ENCODE data around the gene LTBR.
"Not testable (repeated sequence)": the region's sequence is repeated elsewhere in the genome, so short reads cannot be mapped to it uniquely, and the experiment has no call there.

LTBR gene

DNA sequence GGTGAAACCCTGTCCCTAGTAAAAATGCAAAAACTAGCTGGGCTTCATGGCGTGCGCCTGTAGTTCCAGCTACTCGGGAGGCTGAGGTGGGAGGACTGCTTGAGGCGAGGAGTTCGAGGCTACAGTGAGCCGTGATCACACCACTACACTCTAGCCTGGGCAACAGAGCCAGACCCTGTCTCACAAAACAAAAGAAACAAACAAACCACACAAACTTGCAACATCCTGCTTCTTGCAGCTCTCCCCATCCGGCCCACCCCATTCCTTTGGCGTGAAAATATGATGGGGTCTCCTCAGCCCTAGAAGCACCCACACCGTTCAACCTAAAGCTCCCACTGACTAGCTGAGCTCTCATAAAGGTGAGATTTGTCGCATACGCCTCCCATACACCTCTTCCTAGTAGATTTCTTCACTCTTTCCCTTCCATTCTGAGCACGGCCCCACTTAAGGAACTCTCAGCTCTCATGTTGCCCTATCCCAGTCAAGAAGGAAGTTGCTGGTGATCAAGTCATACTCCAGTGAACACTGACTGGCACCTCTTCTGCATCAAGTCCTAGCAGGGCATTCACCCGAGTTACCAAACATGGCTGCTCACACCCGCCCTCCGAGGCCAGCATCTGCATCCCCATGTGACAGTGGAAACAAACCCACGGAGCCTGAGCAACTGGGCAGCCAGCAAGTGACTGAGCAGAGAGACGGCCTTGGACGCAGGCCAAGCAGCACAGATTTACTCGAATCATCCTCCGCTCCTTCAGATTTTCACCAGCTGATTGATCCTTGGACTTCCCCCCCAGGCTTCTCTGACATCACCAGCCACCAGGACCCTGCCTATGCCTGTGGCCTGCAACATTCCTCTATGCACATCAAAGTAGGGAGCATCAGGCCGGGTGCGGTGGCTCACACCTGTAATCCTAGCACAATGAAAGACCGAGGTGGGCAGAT lies 41.9 kb downstream of the LTBR start:
- no peaks in the 10 kb centered on the region for H3K9me3 ChIP-seq

DNA sequence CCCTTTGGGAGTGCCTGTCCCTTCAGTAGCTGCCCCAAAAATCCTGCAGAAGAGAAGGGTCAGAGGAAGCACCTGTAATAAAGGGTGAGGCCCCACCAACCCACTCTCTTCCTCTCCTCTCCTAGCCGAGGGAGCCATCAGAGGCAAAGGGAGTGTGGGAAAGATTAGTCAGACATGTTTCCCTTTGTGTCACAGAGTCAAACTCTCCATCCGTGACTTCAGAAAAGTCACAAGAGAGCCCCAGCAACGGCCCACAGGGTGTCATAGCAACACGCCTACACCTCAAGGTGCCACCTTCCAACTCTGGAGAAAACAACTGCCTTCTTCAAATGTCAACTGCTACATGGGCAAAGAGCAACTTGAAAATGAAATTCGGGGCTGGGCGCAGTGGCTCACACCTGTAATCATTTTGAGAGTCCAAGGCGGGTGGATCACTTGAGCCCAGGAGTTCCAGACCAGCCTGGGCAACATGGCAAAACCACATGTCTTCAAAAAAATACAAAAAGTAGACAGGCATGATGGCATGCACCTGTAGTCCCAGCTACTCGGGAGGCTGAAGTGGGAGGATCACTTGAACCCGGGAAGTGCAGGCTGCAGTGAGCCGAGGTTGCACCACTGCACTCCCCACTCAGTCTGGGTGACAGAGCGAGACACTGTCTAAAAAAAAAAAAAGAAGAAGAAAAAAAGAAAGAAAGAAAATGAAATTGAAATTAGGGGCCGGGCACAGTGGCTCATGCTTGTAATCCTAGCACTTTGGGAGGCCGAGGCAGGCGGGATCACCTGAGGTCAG lies 43.1 kb downstream of the LTBR start:
- Histone ChIP-seq H3K4me1 (peaks cover 4% of the 10 kb centered on the region; the same call in 1 of the 2 replicates), H3K9me3 (no peaks in the 10 kb centered on the region), H3K27me3 (no peaks in the 10 kb centered on the region), H3K4me3 (ENCODE audit: low read depth, low read length) (no peak overlapping the region), H3K36me3 (no peaks in the 10 kb centered on the region)
- TF ChIP-seq, protein P1, sequence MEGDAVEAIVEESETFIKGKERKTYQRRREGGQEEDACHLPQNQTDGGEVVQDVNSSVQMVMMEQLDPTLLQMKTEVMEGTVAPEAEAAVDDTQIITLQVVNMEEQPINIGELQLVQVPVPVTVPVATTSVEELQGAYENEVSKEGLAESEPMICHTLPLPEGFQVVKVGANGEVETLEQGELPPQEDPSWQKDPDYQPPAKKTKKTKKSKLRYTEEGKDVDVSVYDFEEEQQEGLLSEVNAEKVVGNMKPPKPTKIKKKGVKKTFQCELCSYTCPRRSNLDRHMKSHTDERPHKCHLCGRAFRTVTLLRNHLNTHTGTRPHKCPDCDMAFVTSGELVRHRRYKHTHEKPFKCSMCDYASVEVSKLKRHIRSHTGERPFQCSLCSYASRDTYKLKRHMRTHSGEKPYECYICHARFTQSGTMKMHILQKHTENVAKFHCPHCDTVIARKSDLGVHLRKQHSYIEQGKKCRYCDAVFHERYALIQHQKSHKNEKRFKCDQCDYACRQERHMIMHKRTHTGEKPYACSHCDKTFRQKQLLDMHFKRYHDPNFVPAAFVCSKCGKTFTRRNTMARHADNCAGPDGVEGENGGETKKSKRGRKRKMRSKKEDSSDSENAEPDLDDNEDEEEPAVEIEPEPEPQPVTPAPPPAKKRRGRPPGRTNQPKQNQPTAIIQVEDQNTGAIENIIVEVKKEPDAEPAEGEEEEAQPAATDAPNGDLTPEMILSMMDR (IDR thresholded peaks at IDR 0.05; ENCODE audit: low read depth, low read length), result no peak
- no peak for DNase-seq

More for the DNA sequence above, 41.9 kb downstream of the LTBR start:
- no peak for DNase-seq
- Histone ChIP-seq H3K27me3 (no peaks in the 10 kb centered on the region), H3K36me3 (no peaks in the 10 kb centered on the region), H3K4me3 (ENCODE audit: low read depth, low read length) (no peak overlapping the region), H3K4me1 (peaks cover 4% of the 10 kb centered on the region; the same call in 1 of the 2 replicates)
- TF ChIP-seq, protein P1 (IDR thresholded peaks at IDR 0.05; ENCODE audit: low read depth, low read length), result no peak

DNA sequence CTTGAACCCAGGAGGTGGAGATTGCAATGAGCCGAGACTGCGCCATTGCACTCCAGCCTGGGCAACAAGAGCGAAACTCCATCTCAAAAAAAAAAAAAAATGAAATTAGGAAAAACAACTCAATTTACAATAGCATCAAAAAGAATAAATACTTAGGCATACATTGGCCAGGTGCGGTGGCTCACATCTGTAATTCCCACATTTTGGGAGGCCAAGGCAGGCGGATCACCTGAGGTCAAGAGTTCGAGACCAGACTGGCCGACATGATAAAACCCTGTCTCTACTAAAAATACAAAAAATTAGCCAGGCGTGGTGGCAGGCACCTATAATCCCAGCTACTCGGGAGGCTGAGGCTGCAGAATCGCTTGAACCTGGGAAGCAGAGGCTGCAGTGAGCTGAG lies 43.8 kb downstream of the LTBR start:
- not testable (repeated sequence) for H3K36me3 ChIP-seq; H3K27me3 ChIP-seq; DNase-seq; H3K4me1 ChIP-seq; H3K4me3 ChIP-seq (ENCODE audit: low read depth, low read length); H3K9me3 ChIP-seq

DNA sequence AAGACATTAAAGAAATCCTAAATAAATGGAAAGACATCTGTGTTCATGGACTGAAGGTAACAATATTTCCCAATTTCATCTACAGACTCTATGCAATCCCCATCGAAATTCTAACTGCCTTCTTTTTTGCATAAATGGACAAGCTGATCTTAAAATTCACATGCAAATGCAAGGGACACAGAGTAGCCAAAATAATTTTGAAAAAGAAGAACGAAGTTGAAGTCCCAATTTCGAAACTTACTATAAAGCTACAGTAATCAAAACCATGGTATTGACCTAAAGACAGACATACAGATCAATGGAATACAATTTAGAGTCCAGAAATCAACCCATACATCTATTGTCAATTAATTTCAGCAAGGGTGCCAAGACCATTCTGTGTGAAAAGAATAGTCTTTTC lies 44.4 kb downstream of the LTBR start:
- no peaks in the 10 kb centered on the region for H3K36me3 ChIP-seq
- peaks cover 4% of the 10 kb centered on the region; the same call in 1 of the 2 replicates for H3K4me1 ChIP-seq
- H3K9me3 ChIP-seq, result no peaks in the 10 kb centered on the region
- no peak overlapping the region for H3K4me3 ChIP-seq (ENCODE audit: low read depth, low read length)
- DNase-seq, result no peak
- TF ChIP-seq, protein P1 (IDR thresholded peaks at IDR 0.05; ENCODE audit: low read depth, low read length), result no peak
- H3K27me3 ChIP-seq, result no peaks in the 10 kb centered on the region

DNA sequence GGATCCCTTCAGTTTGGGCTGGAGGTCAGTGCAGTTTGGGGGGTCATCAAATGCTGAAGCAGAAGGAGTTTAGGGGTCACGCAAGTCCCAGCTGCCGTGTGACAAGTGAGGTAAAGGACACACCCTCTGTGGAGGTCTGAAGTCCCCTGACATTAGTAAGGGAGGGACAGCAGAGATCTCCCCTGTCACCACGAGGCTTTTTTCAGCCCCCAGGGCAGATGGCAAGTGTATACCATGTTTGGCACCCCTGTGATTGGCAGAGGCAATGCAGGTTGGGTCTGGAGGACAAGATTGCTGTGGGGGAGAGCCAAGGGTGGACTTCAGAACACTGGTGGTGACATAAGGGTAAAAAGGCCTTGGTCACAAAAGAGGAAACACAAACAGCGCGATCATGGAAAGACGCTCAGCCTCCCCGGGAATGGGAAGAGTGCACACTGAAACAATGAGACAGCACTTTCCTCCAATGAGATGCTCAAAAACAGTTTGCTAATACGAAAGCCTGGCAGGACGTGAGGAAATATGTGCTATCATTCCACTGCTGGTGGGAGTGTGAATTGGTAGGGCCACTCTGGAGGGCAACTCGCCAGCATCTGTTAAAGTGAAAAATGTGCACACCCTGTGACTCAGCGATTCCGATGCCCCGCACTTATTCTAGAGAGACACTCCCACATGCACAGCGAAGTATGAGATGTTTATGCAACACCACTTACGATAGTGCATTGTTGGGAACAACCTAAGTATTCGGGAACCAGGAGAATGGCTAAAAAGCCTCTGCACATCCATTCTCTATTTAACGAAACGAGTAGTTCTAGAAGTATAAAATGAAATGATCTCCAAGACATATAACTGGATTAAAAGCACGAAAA lies 46.4 kb downstream of the LTBR start:
- Histone ChIP-seq H3K4me3 (ENCODE audit: low read depth, low read length) (no peak overlapping the region), H3K9me3 (no peaks in the 10 kb centered on the region), H3K36me3 (no peaks in the 10 kb centered on the region), H3K4me1 (peaks cover 4% of the 10 kb centered on the region; the same call in 1 of the 2 replicates), H3K27me3 (no peaks in the 10 kb centered on the region)
- peak; percentile 36 for DNase-seq
- TF ChIP-seq, protein P1 (IDR thresholded peaks at IDR 0.05; ENCODE audit: low read depth, low read length), result no peak

DNA sequence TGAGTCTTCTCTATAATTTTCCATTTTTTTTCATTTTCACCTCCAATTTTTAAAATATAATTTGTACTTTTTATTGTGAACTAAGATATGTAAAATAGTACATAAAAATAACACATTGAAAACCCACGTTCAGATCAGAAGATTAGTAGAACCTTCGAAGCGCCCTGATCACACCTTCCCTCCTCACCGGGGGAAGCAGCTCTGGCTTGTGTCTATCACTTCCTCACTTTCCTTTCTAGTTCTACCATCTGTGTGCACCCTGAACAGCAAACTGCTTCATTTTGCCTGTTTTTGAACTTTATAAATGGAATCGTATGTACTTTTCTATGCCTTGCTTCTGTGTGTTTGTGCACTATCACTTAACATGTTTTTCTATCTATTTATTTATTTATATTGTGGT lies 49.0 kb downstream of the LTBR start:
- DNase-seq, result no peak

More for the DNA sequence above, 49.0 kb downstream of the LTBR start:
- TF ChIP-seq, protein P1 (IDR thresholded peaks at IDR 0.05; ENCODE audit: low read depth, low read length), result no peak
- Histone ChIP-seq H3K4me3 (ENCODE audit: low read depth, low read length) (no peak overlapping the region), H3K9me3 (no peaks in the 10 kb centered on the region), H3K4me1 (peaks cover 4% of the 10 kb centered on the region; the same call in 1 of the 2 replicates), H3K36me3 (no peaks in the 10 kb centered on the region), H3K27me3 (no peaks in the 10 kb centered on the region)

Data from BE2C (cell line).